Left lung (tissue), 10 donors: Measurements from ENCODE around the gene SPDYC. TPM values are rescaled to one million over a fixed set of nuclear protein-coding genes. Genes with fewer than 3 reads are reported as not detected.
A peak's percentile ranks its signal among the peaks of the same experiment; 100 is the strongest.

Experiments used
- ATAC-seq: fragments of 200-7000 bp; cut with Tn5 transposase; one replicate; pipeline ENCODE4 v1.9.1; 2020; ENCODE audit warnings: moderate library complexity
- DNase-seq, 4 donors: peaks; one replicate each; pipeline ENCODE4 v3.0.0-alpha.2; 2013 to 2020
- H3K27ac ChIP-seq, 2 donors: fragments of 200-600 bp; sonication (generic) in 1 of 2; one replicate each; pipeline versions ENCODE4 v1.5.0 to v1.8.0; 2020 to 2021
- H3K27me3 ChIP-seq, 2 donors: fragments of 200-600 bp; sonication (generic) in 1 of 2; one replicate each; pipeline versions ENCODE4 v1.5.0 to v1.8.0; 2020 to 2021
- H3K36me3 ChIP-seq, 2 donors: fragments of 200-600 bp; sonication (generic) in 1 of 2; one replicate each; pipeline versions ENCODE4 v1.5.0 to v1.8.0; 2020 to 2021
- H3K4me1 ChIP-seq, 2 donors: fragments of 200-600 bp; one replicate each; pipeline ENCODE4 v1.8.0; 2021
- H3K4me3 ChIP-seq, 2 donors: fragments of 200-600 bp; sonication (generic) in 1 of 2; one replicate each; pipeline versions ENCODE4 v1.5.0 to v1.8.0; 2020 to 2021; ENCODE audit warnings: mild to moderate bottlenecking in 1 of 2
- H3K9me3 ChIP-seq, 2 donors: fragments of 200-600 bp; sonication (generic) in 1 of 2; one replicate each; pipeline versions ENCODE4 v1.5.0 to v1.8.0; 2020 to 2021
- intact Hi-C, 2 donors: fragments of 100-400 bp; cut with DNase I; formaldehyde crosslinking; loops; one replicate each; pipeline versions ENCODE4 v1.11.2 to v1.14.2; 2022
- polyA plus RNA-seq, 6 donors: library from polyadenylated mRNA; unstranded; fragments of 120-200 nt; gene quantifications; one replicate each; pipeline ENCODE4 v1.2.1, GENCODE V29; 2013; ENCODE audit not compliant: insufficient read length in 6 of 6
- total RNA-seq, 2 donors: library from RNA; stranded (reverse); fragmentation: NEBNext Ultra II Directional; extraction: Animal tissue kit (Norgen Biotek cat#: 25700); gene quantifications; one replicate each; pipeline ENCODE4 v1.2.1, GENCODE V29; 2021
- TF ChIP-seq, protein P1 (sequence below), 2 donors: fragments of 200-600 bp; sonication (generic) in 1 of 2; IDR thresholded peaks; one replicate each; pipeline versions ENCODE4 v1.5.0 to v1.8.0; 2021; ENCODE audit warnings: antibody characterized with exemption in 2 of 2
- donor health status: DM: no; HTN: yes; CAD: no.
- donor health status: DM: no; HTN: no; CAD: no.

SPDYC gene
- total and polyA plus RNA-seq, 8 donors, result not detected

DNA sequence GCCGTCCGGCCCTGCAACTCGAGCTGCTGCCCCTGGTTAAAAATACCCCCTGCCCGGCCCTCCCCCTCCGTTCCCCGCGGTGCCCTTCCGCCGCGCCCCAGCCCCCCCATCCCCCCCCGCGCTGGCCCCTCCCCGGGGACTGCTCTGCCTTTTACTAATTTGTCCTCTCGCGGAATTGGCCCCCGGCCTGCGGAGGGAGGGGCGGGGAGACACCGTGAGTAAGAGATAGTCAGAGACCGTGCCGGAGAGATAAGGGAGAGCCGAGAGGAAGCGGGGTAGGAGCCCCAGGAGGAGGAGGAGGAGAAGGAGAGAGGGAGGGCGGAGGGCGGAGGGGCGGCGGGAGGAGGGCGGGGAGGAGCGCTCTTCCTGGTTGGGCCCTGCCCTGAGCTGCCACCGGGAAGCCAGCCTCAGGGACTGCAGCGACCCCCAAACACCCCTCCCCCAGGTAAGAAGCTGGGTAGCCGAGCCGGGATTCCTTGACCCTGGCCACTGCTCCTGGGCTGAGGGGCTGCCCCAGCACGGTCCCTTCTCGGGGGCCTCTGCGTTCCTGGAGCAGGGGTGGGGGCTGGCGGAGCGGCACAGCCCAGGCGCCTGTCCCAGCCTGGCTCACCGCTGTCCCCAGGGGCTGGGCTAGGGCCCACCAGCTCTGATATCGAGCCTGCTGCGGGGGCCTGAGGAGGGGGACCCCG lies 11.7 kb downstream of the SPDYC start, which contains the start of gene CAPN1:
CAPN1 (plus strand) TSS at position 360 of the 689 bp plus-strand sequence. CDS start 774 bp downstream, outside the sequence.
- H3K4me3 ChIP-seq, result peak within 1 kb of the TSS; percentile 88 to 94
- ATAC-seq (peak; percentile 80), DNase-seq (peak; percentile 42 to 92 (median 78))
- H3K36me3 ChIP-seq, result peaks cover 0 to 35% of the 10 kb centered on the region in 2 donors
- peaks cover 4 to 37% of the 10 kb centered on the region in 2 donors for H3K4me1 ChIP-seq
- TF ChIP-seq, protein P1, sequence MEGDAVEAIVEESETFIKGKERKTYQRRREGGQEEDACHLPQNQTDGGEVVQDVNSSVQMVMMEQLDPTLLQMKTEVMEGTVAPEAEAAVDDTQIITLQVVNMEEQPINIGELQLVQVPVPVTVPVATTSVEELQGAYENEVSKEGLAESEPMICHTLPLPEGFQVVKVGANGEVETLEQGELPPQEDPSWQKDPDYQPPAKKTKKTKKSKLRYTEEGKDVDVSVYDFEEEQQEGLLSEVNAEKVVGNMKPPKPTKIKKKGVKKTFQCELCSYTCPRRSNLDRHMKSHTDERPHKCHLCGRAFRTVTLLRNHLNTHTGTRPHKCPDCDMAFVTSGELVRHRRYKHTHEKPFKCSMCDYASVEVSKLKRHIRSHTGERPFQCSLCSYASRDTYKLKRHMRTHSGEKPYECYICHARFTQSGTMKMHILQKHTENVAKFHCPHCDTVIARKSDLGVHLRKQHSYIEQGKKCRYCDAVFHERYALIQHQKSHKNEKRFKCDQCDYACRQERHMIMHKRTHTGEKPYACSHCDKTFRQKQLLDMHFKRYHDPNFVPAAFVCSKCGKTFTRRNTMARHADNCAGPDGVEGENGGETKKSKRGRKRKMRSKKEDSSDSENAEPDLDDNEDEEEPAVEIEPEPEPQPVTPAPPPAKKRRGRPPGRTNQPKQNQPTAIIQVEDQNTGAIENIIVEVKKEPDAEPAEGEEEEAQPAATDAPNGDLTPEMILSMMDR (IDR thresholded peaks at IDR 0.05), result no peak
- H3K27ac ChIP-seq, result peak within 1 kb of the TSS; percentile 73 to 92
- intact Hi-C loops, result no loop called here
- no peaks in the 10 kb centered on the region for H3K27me3 ChIP-seq
- no peaks in the 10 kb centered on the region for H3K9me3 ChIP-seq

DNA sequence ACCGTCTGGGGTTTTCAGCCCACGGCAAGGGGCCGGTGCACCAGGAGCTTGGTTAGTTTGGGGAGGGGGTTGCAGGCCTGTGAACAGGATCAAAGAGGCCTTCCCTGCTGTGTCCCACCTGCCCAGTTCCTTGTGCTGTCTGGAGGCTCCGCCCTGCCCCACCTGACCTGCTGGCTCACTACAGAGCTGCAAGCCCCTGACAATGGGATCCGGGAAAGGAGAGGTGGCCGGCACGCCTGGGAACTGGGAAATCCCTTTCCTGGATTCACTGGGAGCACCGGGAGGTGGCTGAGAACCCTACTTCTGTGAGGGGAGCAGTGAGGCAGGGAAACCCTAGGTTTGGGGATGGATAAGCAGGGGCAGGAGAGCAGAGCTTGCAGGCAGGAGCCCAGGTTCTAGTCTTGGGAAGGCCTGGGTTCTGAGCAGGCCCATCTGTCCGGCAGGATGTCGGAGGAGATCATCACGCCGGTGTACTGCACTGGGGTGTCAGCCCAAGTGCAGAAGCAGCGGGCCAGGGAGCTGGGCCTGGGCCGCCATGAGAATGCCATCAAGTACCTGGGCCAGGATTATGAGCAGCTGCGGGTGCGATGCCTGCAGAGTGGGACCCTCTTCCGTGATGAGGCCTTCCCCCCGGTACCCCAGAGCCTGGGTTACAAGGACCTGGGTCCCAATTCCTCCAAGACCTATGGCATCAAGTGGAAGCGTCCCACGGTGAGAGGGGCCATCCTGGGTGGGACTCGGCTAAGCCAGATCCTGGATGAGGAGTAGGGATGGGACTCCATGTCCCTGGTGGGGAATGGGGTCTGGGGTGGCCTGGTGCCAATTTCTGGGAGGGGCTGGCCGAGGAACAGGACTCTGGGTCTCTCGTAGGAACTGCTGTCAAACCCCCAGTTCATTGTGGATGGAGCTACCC lies 12.5 kb downstream of the SPDYC start:
- Histone ChIP-seq H3K27me3 (no peaks in the 10 kb centered on the region), H3K36me3 (peaks cover 0 to 43% of the 10 kb centered on the region in 2 donors), H3K9me3 (no peaks in the 10 kb centered on the region), H3K27ac (peak overlapping the region; percentile 73 to 92), H3K4me3 (peak overlapping the region; percentile 88 to 94), H3K4me1 (peaks cover 4 to 37% of the 10 kb centered on the region in 2 donors)
- intact Hi-C loops, result no loop called here
- DNase-seq (peak in 2 of 4 donors; percentile 61 to 87), ATAC-seq (peak; percentile 66)
- TF ChIP-seq, protein P1 (IDR thresholded peaks at IDR 0.05), result no peak

GRCh38 chr11:65183201-65183891 lies 13.3 kb downstream of the SPDYC start:
- peak; percentile 30 for ATAC-seq

DNA sequence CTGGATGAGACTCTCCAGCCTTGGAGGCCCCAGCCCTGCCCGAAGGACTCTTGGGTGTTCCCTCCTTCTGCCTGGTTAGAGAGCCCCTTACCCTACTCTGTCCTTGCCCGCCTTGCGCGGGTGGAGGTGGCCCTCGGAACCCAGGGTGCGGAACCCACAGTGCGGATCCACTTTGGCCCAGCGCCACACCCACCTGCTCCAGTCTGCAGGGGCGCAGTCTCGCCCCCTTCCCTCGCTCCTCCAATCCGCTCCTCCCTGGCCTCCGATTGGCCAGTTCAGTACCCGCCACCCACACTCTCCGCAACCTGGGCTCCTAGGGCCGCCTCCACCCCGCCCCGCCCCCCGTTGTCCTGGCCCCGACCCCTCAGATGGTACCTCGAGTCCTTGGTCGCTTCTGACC lies 14.1 kb downstream of the SPDYC start:
- peaks cover 4 to 37% of the 10 kb centered on the region in 2 donors for H3K4me1 ChIP-seq
- H3K27me3 ChIP-seq, result no peaks in the 10 kb centered on the region
- H3K4me3 ChIP-seq, result no peak overlapping the region
- peak in 1 of 4 donors; percentile 76 for DNase-seq
- TF ChIP-seq, protein P1 (IDR thresholded peaks at IDR 0.05), result no peak
- no peak overlapping the region for H3K27ac ChIP-seq
- intact Hi-C loops, result no loop called here
- no peak for ATAC-seq
- H3K36me3 ChIP-seq, result peaks cover 0 to 59% of the 10 kb centered on the region in 2 donors
- H3K9me3 ChIP-seq, result no peaks in the 10 kb centered on the region

More at GRCh38 chr11:65183201-65183891, 13.3 kb downstream of the SPDYC start:
- Histone ChIP-seq H3K9me3 (no peaks in the 10 kb centered on the region), H3K4me1 (peaks cover 4 to 37% of the 10 kb centered on the region in 2 donors), H3K4me3 (peak overlapping the region; percentile 88 to 94), H3K27ac (peak overlapping the region; percentile 3 to 92), H3K36me3 (peaks cover 0 to 51% of the 10 kb centered on the region in 2 donors), H3K27me3 (no peaks in the 10 kb centered on the region)
- intact Hi-C loops, result no loop called here
- TF ChIP-seq, protein P1 (IDR thresholded peaks at IDR 0.05), result no peak
- peak in 2 of 4 donors; percentile 56 to 76 for DNase-seq
